H9 (cell line): ENCODE results near the gene ACVR2B. TPM values are rescaled to one million over a fixed set of nuclear protein-coding genes. Genes with fewer than 3 reads are reported as not detected.

Experiments
- DNase-seq: peaks from one replicate; pipeline ENCODE4 v3.0.0-alpha.2; 2017
- H2AFZ ChIP-seq: one replicate; pipeline ENCODE4 v1.6.1; 2013; ENCODE audit warnings: mild to moderate bottlenecking, low read length, control low read depth, moderate library complexity
- H2AK5ac ChIP-seq: 2 replicates; pipeline ENCODE4 v1.6.1; 2013; ENCODE audit warnings: low read length, control low read depth, mixed read lengths; ENCODE audit not compliant: insufficient read length
- H2BK120ac ChIP-seq: one replicate; pipeline ENCODE4 v1.6.1; 2013; ENCODE audit warnings: low read depth, mild to moderate bottlenecking, low read length, control low read depth, inconsistent platforms; ENCODE audit not compliant: poor library complexity, severe bottlenecking
- H2BK12ac ChIP-seq: 2 replicates; pipeline ENCODE4 v1.6.1; 2013; ENCODE audit warnings: low read length, control low read depth, mixed read lengths, low read depth; ENCODE audit not compliant: insufficient read length
- H2BK15ac ChIP-seq: 2 replicates; pipeline ENCODE4 v1.6.1; 2013; ENCODE audit warnings: low read depth, low read length, control low read depth
- H2BK20ac ChIP-seq: one replicate; pipeline ENCODE4 v1.6.1; 2013; ENCODE audit warnings: low read depth, mild to moderate bottlenecking, low read length, control low read depth, inconsistent platforms; ENCODE audit not compliant: poor library complexity, severe bottlenecking
- H2BK5ac ChIP-seq: 2 replicates; pipeline ENCODE4 v1.6.1; 2013; ENCODE audit warnings: low read length, control low read depth, mixed read lengths; ENCODE audit not compliant: insufficient read length
- H3K14ac ChIP-seq: 2 replicates; pipeline ENCODE4 v1.6.1; 2013; ENCODE audit warnings: low read length, control low read depth; ENCODE audit not compliant: insufficient read depth
- H3K18ac ChIP-seq: 2 replicates; pipeline ENCODE4 v1.6.1; 2013; ENCODE audit warnings: low read depth, mild to moderate bottlenecking, mixed read lengths, low read length, control low read depth; ENCODE audit not compliant: insufficient read length
- H3K23ac ChIP-seq: 2 replicates; pipeline ENCODE4 v1.6.1; 2013; ENCODE audit warnings: low read length, control low read depth, mixed read lengths, low read depth; ENCODE audit not compliant: insufficient read length
- H3K23me2 ChIP-seq: 2 replicates; pipeline ENCODE4 v1.6.1; 2013; ENCODE audit warnings: low read depth, mild to moderate bottlenecking, mixed read lengths, low read length, control low read depth; ENCODE audit not compliant: insufficient read length, poor library complexity, severe bottlenecking
- H3K27ac ChIP-seq: 2 replicates; pipeline ENCODE4 v1.5.1; 2013; ENCODE audit warnings: low read length, control low read depth, mixed read lengths, low read depth; ENCODE audit not compliant: insufficient read length
- H3K27me3 ChIP-seq: 2 replicates; pipeline ENCODE4 v1.6.1; 2013; ENCODE audit warnings: low read length, control low read depth, inconsistent platforms; ENCODE audit not compliant: insufficient read depth
- H3K4ac ChIP-seq: 2 replicates; pipeline ENCODE4 v1.6.1; 2013; ENCODE audit warnings: low read depth, mild to moderate bottlenecking, control low read depth, inconsistent platforms, low read length, moderate library complexity
- H3K4me1 ChIP-seq: 2 replicates; pipeline ENCODE4 v1.6.1; 2013; ENCODE audit warnings: low read length, control low read depth, inconsistent platforms; ENCODE audit not compliant: insufficient read depth
- H3K4me2 ChIP-seq: 2 replicates; pipeline ENCODE4 v1.6.1; 2013; ENCODE audit warnings: low read length, control low read depth, mixed read lengths; ENCODE audit not compliant: insufficient read length, insufficient read depth
- H3K56ac ChIP-seq: 2 replicates; pipeline ENCODE4 v1.6.1; 2013; ENCODE audit warnings: low read depth, mild to moderate bottlenecking, mixed read lengths, low read length, control low read depth; ENCODE audit not compliant: insufficient read length
- H3K79me1 ChIP-seq: 2 replicates; pipeline ENCODE4 v1.6.1; 2013; ENCODE audit warnings: low read depth, mild to moderate bottlenecking, moderate library complexity, low read length, control low read depth, inconsistent platforms; ENCODE audit not compliant: insufficient read depth, poor library complexity, severe bottlenecking
- H3K79me2 ChIP-seq: 2 replicates; pipeline ENCODE4 v1.6.1; 2013; ENCODE audit warnings: low read length, control low read depth, inconsistent platforms; ENCODE audit not compliant: insufficient read depth
- H3K9ac ChIP-seq: 2 replicates; pipeline ENCODE4 v1.6.1; 2013; ENCODE audit warnings: low read length, control low read depth, mixed read lengths; ENCODE audit not compliant: insufficient read length; ENCODE audit errors: extremely low read depth
- H3K9me3 ChIP-seq: one replicate; pipeline ENCODE4 v1.6.1; 2013; ENCODE audit warnings: low read depth, low read length, inconsistent platforms; ENCODE audit not compliant: control insufficient read depth
- H3T11ph ChIP-seq: one replicate; pipeline ENCODE4 v1.6.1; 2013; ENCODE audit warnings: mild to moderate bottlenecking, low read length, control low read depth, inconsistent platforms
- H4K20me1 ChIP-seq: one replicate; pipeline ENCODE4 v1.6.1; 2013; ENCODE audit not compliant: control insufficient read depth, insufficient read length, insufficient read depth
- H4K5ac ChIP-seq: 2 replicates; pipeline ENCODE4 v1.6.1; 2013; ENCODE audit warnings: low read depth, mild to moderate bottlenecking, mixed read lengths, low read length, control low read depth; ENCODE audit not compliant: insufficient read length
- H4K8ac ChIP-seq: replicated peaks from 2 replicates; pipeline ENCODE4 v1.6.1; 2013; ENCODE audit warnings: low read length, control low read depth, mixed read lengths, low read depth; ENCODE audit not compliant: insufficient read length
- H4K91ac ChIP-seq: 2 replicates; pipeline ENCODE4 v1.6.1; 2013; ENCODE audit warnings: low read depth, mild to moderate bottlenecking, moderate library complexity, mixed read lengths, low read length, control low read depth; ENCODE audit not compliant: insufficient read length
- H3K27ac Mint-ChIP-seq, 3 experiments: 2 replicates in 2 of 3; 3 replicates in 1 of 3; pipeline ENCODE4 v1.8.0; 2020 to 2021; ENCODE audit warnings: mixed read lengths in 3 of 3, mild to moderate bottlenecking in 1 of 3, moderate library complexity in 1 of 3
- H3K27me3 Mint-ChIP-seq: 2 replicates; pipeline ENCODE4 v1.8.0; 2021; ENCODE audit warnings: low read depth, mild to moderate bottlenecking, moderate library complexity, mixed read lengths
- H3K36me3 Mint-ChIP-seq, 3 experiments: 2 replicates in 2 of 3; 3 replicates in 1 of 3; pipeline ENCODE4 v1.8.0; 2020 to 2021; ENCODE audit warnings: low read depth in 3 of 3, mixed read lengths in 3 of 3; ENCODE audit not compliant: insufficient read depth in 1 of 3
- H3K4me1 Mint-ChIP-seq, 2 experiments: 2 replicates each; pipeline ENCODE4 v1.8.0; 2020; ENCODE audit warnings: mixed read lengths in 2 of 2
- H3K4me3 Mint-ChIP-seq, 2 experiments: 2 replicates in 1 of 2; 3 replicates in 1 of 2; pipeline ENCODE4 v1.8.0; 2020 to 2021; ENCODE audit warnings: mild to moderate bottlenecking in 2 of 2, mixed read lengths in 2 of 2, moderate library complexity in 1 of 2
- H3K9me3 Mint-ChIP-seq, 2 experiments: 2 replicates in 1 of 2; 3 replicates in 1 of 2; pipeline ENCODE4 v1.8.0; 2020; ENCODE audit warnings: mild to moderate bottlenecking in 2 of 2, mixed read lengths in 2 of 2, moderate library complexity in 1 of 2
- WGBS: extraction: QIAGEN DNeasy Blood & Tissue Kit; methylation state at CpG from one replicate; pipeline ENCODE4 v1.1.7; 2013; ENCODE audit warnings: missing lambda C conversion rate, low lambda C conversion rate, mixed read lengths; ENCODE audit not compliant: insufficient read length; ENCODE audit errors: extremely low coverage; 5-methylcytosine and 5-hydroxymethylcytosine counted together
- total RNA-seq: library from RNA; stranded (reverse); gene quantifications from 2 replicates; pipeline ENCODE4 v1.2.1, GENCODE V29; 2021
- TF ChIP-seq, protein P1 (sequence below): fragments of 200-600 bp; sonication (generic); conservative IDR thresholded peaks from 3 replicates; pipeline ENCODE4 v1.8.0; 2021; ENCODE audit warnings: antibody characterized with exemption, mild to moderate bottlenecking

Gene ACVR2B
- total RNA-seq, 1 experiment from 2014 or later = 105 TPM

DNA sequence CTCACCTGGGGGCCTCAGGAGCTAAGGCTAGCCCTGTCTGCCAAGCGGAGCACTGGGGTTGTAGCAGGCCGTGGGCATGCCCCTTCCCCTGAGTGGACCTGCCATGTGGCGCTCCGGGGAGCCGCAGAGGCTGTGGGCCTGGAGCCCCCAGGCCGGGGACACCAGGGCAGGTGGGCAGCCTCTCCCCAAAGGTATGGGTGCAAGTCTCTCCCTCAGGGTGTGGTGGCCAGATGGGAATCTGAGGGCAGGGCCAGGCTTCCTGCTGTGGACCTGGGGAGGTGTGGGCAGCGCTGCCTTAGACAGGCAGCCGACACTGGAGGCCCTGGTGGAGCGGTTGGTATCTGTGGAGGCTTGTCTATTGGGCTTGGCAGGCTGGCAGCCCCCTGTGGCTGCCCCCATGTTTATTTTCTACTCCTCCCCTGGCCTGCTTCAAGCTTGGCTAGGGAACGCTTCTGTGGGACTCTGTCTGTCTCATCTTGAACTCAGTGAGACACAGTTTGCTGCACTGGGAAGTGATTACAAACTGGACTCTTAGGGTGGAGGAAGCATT, 5.9 kb downstream of the ACVR2B start:
- peak overlapping the region; percentile 16; the same call in 1 of the 2 replicates for H3K14ac ChIP-seq
- no peak overlapping the region for H3K4me2 ChIP-seq
- H3K79me1 ChIP-seq = peaks cover 13% of the 10 kb centered on the region
- H2BK12ac ChIP-seq = no peak overlapping the region
- peaks cover 3 to 10% of the 10 kb centered on the region in 2 experiments; a peak in 3 of 5 replicates for H3K9me3 Mint-ChIP-seq
- H4K91ac ChIP-seq = no peak overlapping the region
- H4K5ac ChIP-seq = no peak overlapping the region
- H3K27me3 ChIP-seq = no peaks in the 10 kb centered on the region
- TF ChIP-seq, protein P1, sequence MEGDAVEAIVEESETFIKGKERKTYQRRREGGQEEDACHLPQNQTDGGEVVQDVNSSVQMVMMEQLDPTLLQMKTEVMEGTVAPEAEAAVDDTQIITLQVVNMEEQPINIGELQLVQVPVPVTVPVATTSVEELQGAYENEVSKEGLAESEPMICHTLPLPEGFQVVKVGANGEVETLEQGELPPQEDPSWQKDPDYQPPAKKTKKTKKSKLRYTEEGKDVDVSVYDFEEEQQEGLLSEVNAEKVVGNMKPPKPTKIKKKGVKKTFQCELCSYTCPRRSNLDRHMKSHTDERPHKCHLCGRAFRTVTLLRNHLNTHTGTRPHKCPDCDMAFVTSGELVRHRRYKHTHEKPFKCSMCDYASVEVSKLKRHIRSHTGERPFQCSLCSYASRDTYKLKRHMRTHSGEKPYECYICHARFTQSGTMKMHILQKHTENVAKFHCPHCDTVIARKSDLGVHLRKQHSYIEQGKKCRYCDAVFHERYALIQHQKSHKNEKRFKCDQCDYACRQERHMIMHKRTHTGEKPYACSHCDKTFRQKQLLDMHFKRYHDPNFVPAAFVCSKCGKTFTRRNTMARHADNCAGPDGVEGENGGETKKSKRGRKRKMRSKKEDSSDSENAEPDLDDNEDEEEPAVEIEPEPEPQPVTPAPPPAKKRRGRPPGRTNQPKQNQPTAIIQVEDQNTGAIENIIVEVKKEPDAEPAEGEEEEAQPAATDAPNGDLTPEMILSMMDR = no peak
- H3K18ac ChIP-seq = no peak overlapping the region
- no peak overlapping the region for H3K23ac ChIP-seq
- H3T11ph ChIP-seq = no peak overlapping the region
- no peaks in the 10 kb centered on the region for H3K9me3 ChIP-seq
- H2BK5ac ChIP-seq = no peak overlapping the region
- no peak overlapping the region for H3K4ac ChIP-seq
- no peak overlapping the region for H2AK5ac ChIP-seq
- WGBS = no CpG with 5 or more reads among the region's 10 CpGs
- no peaks in the 10 kb centered on the region for H3K27me3 Mint-ChIP-seq
- no peak overlapping the region for H2BK120ac ChIP-seq
- H3K27ac ChIP-seq = no peak overlapping the region
- no peak overlapping the region for H3K56ac ChIP-seq
- no peak overlapping the region for H3K4me3 Mint-ChIP-seq
- H3K4me1 ChIP-seq = peaks cover 12% of the 10 kb centered on the region
- H3K4me1 Mint-ChIP-seq = peaks cover 43 to 44% of the 10 kb centered on the region in 2 experiments
- peaks cover 7% of the 10 kb centered on the region for H3K23me2 ChIP-seq
- no peak overlapping the region for H2BK20ac ChIP-seq
- H3K36me3 Mint-ChIP-seq = peaks cover under 1 to 17% (median 9%) of the 10 kb centered on the region in 3 experiments; a peak in 6 of 7 replicates
- H2BK15ac ChIP-seq = no peak overlapping the region
- H3K79me2 ChIP-seq = peaks cover 72% of the 10 kb centered on the region
- no peak overlapping the region for H4K8ac ChIP-seq
- H3K27ac Mint-ChIP-seq = no peak overlapping the region
- no peak for DNase-seq
- no peak overlapping the region for H2AFZ ChIP-seq
- no peak overlapping the region for H3K9ac ChIP-seq
- no peaks in the 10 kb centered on the region for H4K20me1 ChIP-seq
